ENCODE results near the gene LRP1B. TPM values are rescaled to one million over a fixed set of nuclear protein-coding genes. Genes with fewer than 3 reads are reported as not detected.

LRP1B gene
- total RNA-seq, 4 donors from 2014 or later = 0.42 to 0.71 (median 0.65) TPM

DNA sequence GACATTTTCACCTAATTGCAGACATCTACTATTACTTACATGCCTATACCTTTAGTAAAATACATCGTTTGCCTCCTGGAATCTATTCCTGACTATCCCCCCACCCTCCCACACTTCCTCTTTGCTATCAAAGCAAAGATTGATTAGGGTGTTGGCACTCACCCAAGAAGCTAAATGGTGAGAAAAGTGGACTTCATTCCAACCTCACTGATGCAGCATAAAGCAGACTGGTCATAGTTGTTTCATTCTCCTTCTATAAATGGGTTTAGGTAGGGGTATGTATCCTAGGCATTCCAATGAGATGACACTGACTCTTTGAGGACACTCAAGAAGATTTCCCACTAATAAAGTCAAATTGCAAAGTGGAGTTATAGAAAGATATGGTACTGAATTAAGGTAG lies 97.4 kb downstream of the LRP1B start:
- no peak overlapping the region for H3K4me3 ChIP-seq
- no peaks in the 10 kb centered on the region for H3K27me3 ChIP-seq
- H3K4me1 ChIP-seq = no peaks in the 10 kb centered on the region
- no peaks in the 10 kb centered on the region for H3K9me3 ChIP-seq
- intact Hi-C loops (cut with DNase I) = no loop called here
- no peak for TF ChIP-seq EP300 (IDR thresholded peaks at IDR 0.05)
- TF ChIP-seq, protein P1, sequence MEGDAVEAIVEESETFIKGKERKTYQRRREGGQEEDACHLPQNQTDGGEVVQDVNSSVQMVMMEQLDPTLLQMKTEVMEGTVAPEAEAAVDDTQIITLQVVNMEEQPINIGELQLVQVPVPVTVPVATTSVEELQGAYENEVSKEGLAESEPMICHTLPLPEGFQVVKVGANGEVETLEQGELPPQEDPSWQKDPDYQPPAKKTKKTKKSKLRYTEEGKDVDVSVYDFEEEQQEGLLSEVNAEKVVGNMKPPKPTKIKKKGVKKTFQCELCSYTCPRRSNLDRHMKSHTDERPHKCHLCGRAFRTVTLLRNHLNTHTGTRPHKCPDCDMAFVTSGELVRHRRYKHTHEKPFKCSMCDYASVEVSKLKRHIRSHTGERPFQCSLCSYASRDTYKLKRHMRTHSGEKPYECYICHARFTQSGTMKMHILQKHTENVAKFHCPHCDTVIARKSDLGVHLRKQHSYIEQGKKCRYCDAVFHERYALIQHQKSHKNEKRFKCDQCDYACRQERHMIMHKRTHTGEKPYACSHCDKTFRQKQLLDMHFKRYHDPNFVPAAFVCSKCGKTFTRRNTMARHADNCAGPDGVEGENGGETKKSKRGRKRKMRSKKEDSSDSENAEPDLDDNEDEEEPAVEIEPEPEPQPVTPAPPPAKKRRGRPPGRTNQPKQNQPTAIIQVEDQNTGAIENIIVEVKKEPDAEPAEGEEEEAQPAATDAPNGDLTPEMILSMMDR (IDR thresholded peaks at IDR 0.05) = no peak
- TF ChIP-seq POLR2A (IDR thresholded peaks at IDR 0.05; ENCODE audit: low read depth) = no peak
- TF ChIP-seq POLR2AphosphoS5 (IDR thresholded peaks at IDR 0.05) = no peak
- no peak overlapping the region for H3K27ac ChIP-seq (replicated peaks in 1 of 4)
- WGBS = 38% methylated on average over 1 of the region's 1 CpG
- DNase-seq (ENCODE audit: extremely low spot score) = no peak
- H3K36me3 ChIP-seq = no peaks in the 10 kb centered on the region

DNA sequence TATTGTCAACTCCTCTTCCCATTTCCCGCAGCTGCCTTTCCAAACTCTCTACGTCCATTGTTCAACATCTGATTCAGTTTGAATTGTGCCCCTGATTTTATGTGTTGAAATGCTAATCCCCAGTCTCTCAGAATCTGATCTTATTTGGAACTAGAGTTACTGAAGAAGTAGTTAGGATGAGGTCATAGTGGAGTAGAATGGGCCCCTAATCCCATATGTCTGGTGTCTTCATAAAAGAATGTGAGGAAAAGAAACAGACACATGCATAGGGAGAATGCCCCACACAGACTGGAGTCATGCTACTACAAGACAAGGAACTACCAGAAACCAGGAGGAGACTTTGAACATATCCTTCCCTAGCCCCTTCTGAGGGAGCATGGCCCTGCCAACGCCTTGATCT lies 99.2 kb downstream of the LRP1B start:
- no peaks in the 10 kb centered on the region for H3K36me3 ChIP-seq
- intact Hi-C loops (cut with DNase I) = no loop called here
- no peak overlapping the region for H3K4me3 ChIP-seq
- WGBS = 80% methylated on average over 3 of the region's 3 CpGs
- DNase-seq (ENCODE audit: extremely low spot score) = no peak
- no peaks in the 10 kb centered on the region for H3K9me3 ChIP-seq
- H3K4me1 ChIP-seq = no peaks in the 10 kb centered on the region
- no peak for TF ChIP-seq POLR2A (IDR thresholded peaks at IDR 0.05; ENCODE audit: low read depth)
- no peak for TF ChIP-seq EP300 (IDR thresholded peaks at IDR 0.05)
- TF ChIP-seq POLR2AphosphoS5 (IDR thresholded peaks at IDR 0.05) = no peak
- TF ChIP-seq, protein P1 (IDR thresholded peaks at IDR 0.05) = no peak
- H3K27ac ChIP-seq (replicated peaks in 1 of 4) = no peak overlapping the region
- H3K27me3 ChIP-seq = no peaks in the 10 kb centered on the region

DNA sequence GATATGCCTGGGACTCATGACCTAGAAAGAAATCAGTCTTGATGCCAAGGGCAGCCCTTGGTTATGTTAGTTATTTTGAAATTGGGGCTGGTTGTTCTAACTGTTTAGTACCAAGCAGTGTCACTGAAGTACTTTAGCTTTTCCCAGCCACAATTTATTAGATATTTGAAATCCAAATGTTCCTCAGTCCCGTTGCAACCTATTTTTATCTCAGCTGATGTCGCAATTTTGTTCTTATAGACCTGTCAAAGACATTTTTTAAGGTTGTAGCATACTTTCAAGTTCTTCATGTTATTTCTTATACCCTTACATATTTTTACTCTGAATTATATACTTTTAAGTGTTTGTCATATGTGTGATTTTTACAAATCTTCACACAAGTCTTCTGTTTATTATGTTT lies 100.1 kb downstream of the LRP1B start:
- no peak for TF ChIP-seq POLR2AphosphoS5 (IDR thresholded peaks at IDR 0.05)
- no peak for TF ChIP-seq POLR2A (IDR thresholded peaks at IDR 0.05; ENCODE audit: low read depth)
- TF ChIP-seq EP300 (IDR thresholded peaks at IDR 0.05) = no peak
- TF ChIP-seq, protein P1 (IDR thresholded peaks at IDR 0.05) = no peak
- H3K4me3 ChIP-seq = no peak overlapping the region
- H3K27me3 ChIP-seq = no peaks in the 10 kb centered on the region
- H3K27ac ChIP-seq (replicated peaks in 1 of 4) = no peak overlapping the region
- intact Hi-C loops (cut with DNase I) = no loop called here
- H3K36me3 ChIP-seq = no peaks in the 10 kb centered on the region
- no peaks in the 10 kb centered on the region for H3K4me1 ChIP-seq
- WGBS = 58% methylated on average over 2 of the region's 2 CpGs
- H3K9me3 ChIP-seq = no peaks in the 10 kb centered on the region
- DNase-seq (ENCODE audit: extremely low spot score) = no peak

DNA sequence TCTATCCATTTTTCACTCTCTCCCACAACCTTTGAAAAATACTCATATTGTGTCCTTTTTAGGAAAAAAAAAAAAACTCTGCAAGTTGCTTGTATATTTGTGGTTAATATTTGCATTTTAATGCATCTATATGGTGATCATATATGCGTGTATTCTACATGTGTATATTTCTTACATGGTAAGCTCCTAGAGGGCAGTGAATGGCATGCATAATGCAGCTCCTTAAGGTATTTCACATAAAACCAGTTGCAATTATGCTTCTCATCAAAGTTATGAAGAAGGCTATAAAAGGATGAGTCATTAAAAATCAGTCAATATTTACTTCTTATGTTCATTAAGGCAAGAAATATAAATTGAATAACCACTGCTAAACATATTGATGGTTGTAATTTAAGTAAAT lies 100.8 kb downstream of the LRP1B start:
- Histone ChIP-seq H3K4me3 (no peak overlapping the region), H3K27me3 (no peaks in the 10 kb centered on the region), H3K9me3 (no peaks in the 10 kb centered on the region), H3K36me3 (no peaks in the 10 kb centered on the region), H3K27ac (replicated peaks in 1 of 4) (no peak overlapping the region), H3K4me1 (no peaks in the 10 kb centered on the region)
- TF ChIP-seq EP300 (IDR thresholded peaks at IDR 0.05) (no peak), POLR2AphosphoS5 (IDR thresholded peaks at IDR 0.05) (no peak), POLR2A (IDR thresholded peaks at IDR 0.05; ENCODE audit: low read depth) (no peak)
- TF ChIP-seq, protein P1 (IDR thresholded peaks at IDR 0.05) = no peak
- DNase-seq (ENCODE audit: extremely low spot score) = no peak
- intact Hi-C loops (cut with DNase I) = no loop called here
- 100% methylated on average over 1 of the region's 1 CpG for WGBS

DNA sequence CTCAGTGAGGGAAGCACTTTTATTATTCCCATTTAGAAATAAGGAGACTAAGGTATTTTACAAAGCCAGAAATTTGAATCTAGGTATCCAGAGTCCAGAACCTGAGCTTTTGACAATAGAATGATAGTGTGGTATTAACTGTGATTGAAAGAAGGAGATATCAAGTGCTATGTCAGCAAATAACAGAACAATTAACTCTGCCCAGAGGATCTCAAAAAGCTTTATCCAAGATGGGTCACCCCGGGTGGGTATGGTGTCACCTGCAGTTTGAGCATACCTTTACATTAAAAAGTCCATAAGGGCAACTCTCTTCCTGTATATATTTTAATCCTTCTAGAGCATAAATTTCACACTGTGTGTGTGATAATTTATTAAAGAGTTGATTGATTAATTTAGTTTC lies 105.4 kb downstream of the LRP1B start:
- no peak overlapping the region for H3K4me3 ChIP-seq
- intact Hi-C loops (cut with DNase I) = no loop called here
- no peaks in the 10 kb centered on the region for H3K9me3 ChIP-seq
- no peaks in the 10 kb centered on the region for H3K36me3 ChIP-seq
- H3K27ac ChIP-seq (replicated peaks in 1 of 4) = no peak overlapping the region
- no peak for DNase-seq (ENCODE audit: extremely low spot score)
- TF ChIP-seq POLR2A (IDR thresholded peaks at IDR 0.05; ENCODE audit: low read depth) (no peak), EP300 (IDR thresholded peaks at IDR 0.05) (no peak), POLR2AphosphoS5 (IDR thresholded peaks at IDR 0.05) (no peak)
- TF ChIP-seq, protein P1 (IDR thresholded peaks at IDR 0.05) = no peak
- no peaks in the 10 kb centered on the region for H3K27me3 ChIP-seq
- H3K4me1 ChIP-seq = no peaks in the 10 kb centered on the region
- 77% methylated on average over 1 of the region's 1 CpG for WGBS

Data from esophagus muscularis mucosa (tissue), 4 donors.